DOHH2 (cell line): ENCODE results near the gene SDCCAG8.

Experiments used
- H3F3A ChIP-seq: fragments of 200-600 bp; sonication (generic), shearing (Covaris generic); 2 replicates; pipeline ENCODE4 v1.6.0; 2016; ENCODE audit warnings: antibody characterized with exemption, mild to moderate bottlenecking; ENCODE audit not compliant: control insufficient read depth, insufficient read depth
- H3K27ac ChIP-seq: fragments of 200-600 bp; sonication (generic); 2 replicates; pipeline ENCODE4 v1.5.1; 2014; ENCODE audit warnings: low read depth, mild to moderate bottlenecking, low read length, moderate library complexity
- H3K27me3 ChIP-seq: fragments of 200-600 bp; sonication (generic); 2 replicates; pipeline ENCODE4 v1.6.1; 2014; ENCODE audit warnings: mild to moderate bottlenecking, low read length, mixed read lengths; ENCODE audit not compliant: control insufficient read depth
- H3K36me3 ChIP-seq: fragments of 200-600 bp; sonication (generic); 2 replicates; pipeline ENCODE4 v1.6.1; 2014; ENCODE audit warnings: mild to moderate bottlenecking, low read length, moderate library complexity, mixed read lengths; ENCODE audit not compliant: control insufficient read depth
- H3K4me1 ChIP-seq: fragments of 200-600 bp; sonication (generic); 2 replicates; pipeline ENCODE4 v1.6.1; 2014; ENCODE audit warnings: mild to moderate bottlenecking, low read length, mixed read lengths; ENCODE audit not compliant: control insufficient read depth
- H3K4me2 ChIP-seq: fragments of 200-600 bp; sonication (generic); 2 replicates; pipeline ENCODE4 v1.6.0; 2014; ENCODE audit warnings: mild to moderate bottlenecking, low read length, moderate library complexity
- H3K4me3 ChIP-seq: fragments of 200-600 bp; sonication (generic); 2 replicates; pipeline ENCODE4 v1.5.1; 2014; ENCODE audit warnings: mild to moderate bottlenecking, low read length, mixed read lengths
- H3K79me2 ChIP-seq: fragments of 200-600 bp; sonication (generic); 2 replicates; pipeline ENCODE4 v1.6.1; 2014; ENCODE audit warnings: mild to moderate bottlenecking, low read length, mixed read lengths; ENCODE audit not compliant: control insufficient read depth
- H3K9me2 ChIP-seq: fragments of 200-600 bp; sonication (generic); replicated peaks from 2 replicates; pipeline ENCODE4 v1.6.1; 2014; ENCODE audit warnings: mild to moderate bottlenecking, low read length, mixed read lengths; ENCODE audit not compliant: control insufficient read depth
- H3K9me3 ChIP-seq: fragments of 200-600 bp; sonication (generic); 2 replicates; pipeline ENCODE4 v1.6.1; 2014; ENCODE audit warnings: antibody characterized with exemption, low read length, mixed read lengths; ENCODE audit not compliant: control insufficient read depth, insufficient read depth
- H4K20me1 ChIP-seq: fragments of 200-600 bp; sonication (generic); 2 replicates; pipeline ENCODE4 v1.6.0; 2014; ENCODE audit warnings: low read depth, mild to moderate bottlenecking, antibody characterized with exemption, low read length, moderate library complexity; ENCODE audit not compliant: control insufficient read depth, insufficient read depth
- CTCF ChIP-seq: fragments of 200-600 bp; sonication (generic); IDR thresholded peaks from one replicate; pipeline ENCODE4 v1.5.1; 2014; ENCODE audit warnings: antibody characterized with exemption, mild to moderate bottlenecking, low read depth, low read length; ENCODE audit not compliant: poor library complexity, severe bottlenecking
- EZH2phosphoT487 ChIP-seq: fragments of 200-600 bp; sonication (generic); IDR thresholded peaks from 2 replicates; pipeline ENCODE4 v1.6.1; 2017; ENCODE audit warnings: borderline replicate concordance, mild to moderate bottlenecking, antibody characterized with exemption, low read length, moderate library complexity, mixed read lengths

SDCCAG8 gene

GRCh38 chr1:243216741-243217140 is 39.1 kb upstream of the SDCCAG8 start:
- H3K79me2 ChIP-seq = peaks cover 11% of the 10 kb centered on the region
- TF ChIP-seq EZH2phosphoT487 (no peak), CTCF (no peak)
- no peaks in the 10 kb centered on the region for H3K9me2 ChIP-seq
- no peaks in the 10 kb centered on the region for H3F3A ChIP-seq
- no peaks in the 10 kb centered on the region for H3K9me3 ChIP-seq
- peaks cover 48% of the 10 kb centered on the region for H3K36me3 ChIP-seq
- no peak overlapping the region for H3K4me2 ChIP-seq
- H3K27me3 ChIP-seq = no peaks in the 10 kb centered on the region
- H3K4me3 ChIP-seq = no peak overlapping the region
- no peaks in the 10 kb centered on the region for H3K4me1 ChIP-seq
- H4K20me1 ChIP-seq = no peaks in the 10 kb centered on the region
- H3K27ac ChIP-seq = no peak overlapping the region

- TF ChIP-seq CTCF = no peak
- TF ChIP-seq EZH2phosphoT487 = no peak
- Histone ChIP-seq H3K27ac (no peak overlapping the region), H3K9me2 (no peaks in the 10 kb centered on the region), H3K4me1 (no peaks in the 10 kb centered on the region), H3K36me3 (peaks cover 54% of the 10 kb centered on the region), H3K27me3 (no peaks in the 10 kb centered on the region), H3K79me2 (peaks cover 11% of the 10 kb centered on the region), H3K9me3 (no peaks in the 10 kb centered on the region), H3K4me3 (no peak overlapping the region), H3K4me2 (no peak overlapping the region), H4K20me1 (no peaks in the 10 kb centered on the region), H3F3A (no peaks in the 10 kb centered on the region)
These were observed 38.5 kb upstream of the SDCCAG8 start for GRCh38 chr1:243217349-243217748.

- Histone ChIP-seq H3K27me3 (no peaks in the 10 kb centered on the region), H3K4me2 (no peak overlapping the region), H3K9me2 (no peaks in the 10 kb centered on the region), H3K4me3 (no peak overlapping the region), H3K79me2 (peaks cover 11% of the 10 kb centered on the region), H3K9me3 (no peaks in the 10 kb centered on the region), H3K27ac (no peak overlapping the region), H4K20me1 (no peaks in the 10 kb centered on the region), H3K36me3 (peaks cover 60% of the 10 kb centered on the region), H3K4me1 (no peaks in the 10 kb centered on the region), H3F3A (no peaks in the 10 kb centered on the region)
- TF ChIP-seq EZH2phosphoT487 = no peak
- no peak for TF ChIP-seq CTCF
These were observed 37.8 kb upstream of the SDCCAG8 start for GRCh38 chr1:243218059-243218458.

- Histone ChIP-seq H3F3A (no peaks in the 10 kb centered on the region), H3K4me3 (no peak overlapping the region), H3K4me2 (no peak overlapping the region), H3K9me3 (peaks cover 24% of the 10 kb centered on the region), H3K4me1 (peaks cover 10% of the 10 kb centered on the region), H3K9me2 (no peaks in the 10 kb centered on the region), H3K27ac (no peak overlapping the region), H4K20me1 (no peaks in the 10 kb centered on the region), H3K36me3 (peaks cover 55% of the 10 kb centered on the region), H3K27me3 (no peaks in the 10 kb centered on the region), H3K79me2 (peaks cover 60% of the 10 kb centered on the region)
- no peak for TF ChIP-seq CTCF
- no peak for TF ChIP-seq EZH2phosphoT487
These were observed 28.2 kb upstream of the SDCCAG8 start for GRCh38 chr1:243227622-243228021.
